HUDEP-2 (cell line): ENCODE results near the gene ACOT4.
"Not testable (repeated sequence)": the region's sequence is repeated elsewhere in the genome, so short reads cannot be mapped to it uniquely, and the experiment has no call there.

Source experiments
- DNase-seq, 76 experiments: peaks; one replicate each; lab custom pipeline; 2025; ENCODE audit not compliant: unreplicated experiment in 76 of 76; lab: John Stamatoyannopoulos, UW

ACOT4 gene

GRCh38 chr14:73627151-73627558 is 35.5 kb downstream of the ACOT4 start:
- no peak for DNase-seq

- DNase-seq: peak in 23 of 76 experiments; percentile 2 to 68 (median 22)
Observed at GRCh38 chr14:73630009-73630780, 38.5 kb downstream of the ACOT4 start.

GRCh38 chr14:73633116-73634010 is 41.7 kb downstream of the ACOT4 start:
- DNase-seq: peak in 59 of 76 experiments; percentile 5 to 69 (median 32)

GRCh38 chr14:73634011-73634833 is 42.5 kb downstream of the ACOT4 start:
- DNase-seq: no peak

GRCh38 chr14:73636355-73636754 is 44.7 kb downstream of the ACOT4 start:
- DNase-seq: not testable (repeated sequence)

- no peak for DNase-seq
Observed at GRCh38 chr14:73637830-73638229, 46.2 kb downstream of the ACOT4 start.

GRCh38 chr14:73640796-73641365 is 49.2 kb downstream of the ACOT4 start:
- DNase-seq: no peak

- DNase-seq: peak in 75 of 76 experiments; percentile 19 to 92 (median 85)
Observed at GRCh38 chr14:73644531-73645247, 53.0 kb downstream of the ACOT4 start, which contains the start of gene DNAL1. Gene DNAL1 (plus strand): TSS chr14:73644986. CDS start chr14:73645040, 54 bp downstream.

GRCh38 chr14:73645248-73645610 is 53.6 kb downstream of the ACOT4 start:
- no peak for DNase-seq
